HG02970 (cell line): Measurements from ENCODE around the gene SNAP25.

Experiments
- ATAC-seq: cut with Tn5 transposase; IDR thresholded peaks from one replicate; pipeline ENCODE4 v1.9.1; 2021; ENCODE audit warnings: mild to moderate bottlenecking, moderate library complexity, moderate number of reproducible peaks; ENCODE audit not compliant: unreplicated experiment, low FRiP score

SNAP25 gene

GRCh38 chr20:10218536-10219451 lies at the start of gene SNAP25:
Gene SNAP25 (plus strand): TSS chr20:10218830. CDS start chr20:10275492, 56,662 bp downstream.
- no peak for ATAC-seq

- ATAC-seq = no peak
These were observed 48.9 kb upstream of the SNAP25 start for GRCh38 chr20:10169752-10170151.

GRCh38 chr20:10170261-10170660 lies 48.4 kb upstream of the SNAP25 start:
- ATAC-seq = no peak

- no peak for ATAC-seq
These were observed 46.5 kb upstream of the SNAP25 start for GRCh38 chr20:10171864-10172751.

- no peak for ATAC-seq
These were observed 45.5 kb upstream of the SNAP25 start for GRCh38 chr20:10172998-10173655.

- no peak for ATAC-seq
These were observed 44.2 kb upstream of the SNAP25 start for GRCh38 chr20:10174400-10174799.

- ATAC-seq = no peak
These were observed 41.3 kb upstream of the SNAP25 start for GRCh38 chr20:10177326-10177725.

- no peak for ATAC-seq
These were observed 40.5 kb upstream of the SNAP25 start for GRCh38 chr20:10178091-10178490.

GRCh38 chr20:10178727-10179313 lies 39.8 kb upstream of the SNAP25 start:
- no peak for ATAC-seq

- ATAC-seq = no peak
These were observed 38.9 kb upstream of the SNAP25 start for GRCh38 chr20:10179574-10180298.

GRCh38 chr20:10180651-10181235 lies 37.9 kb upstream of the SNAP25 start:
- no peak for ATAC-seq

- no peak for ATAC-seq
These were observed 32.7 kb upstream of the SNAP25 start for GRCh38 chr20:10185741-10186558.

GRCh38 chr20:10190456-10190855 lies 28.2 kb upstream of the SNAP25 start:
- ATAC-seq = no peak

- ATAC-seq = no peak
These were observed 26.5 kb upstream of the SNAP25 start for GRCh38 chr20:10192171-10192570.

GRCh38 chr20:10194166-10194565 lies 24.5 kb upstream of the SNAP25 start:
- ATAC-seq = no peak

- ATAC-seq = no peak
These were observed 18.3 kb upstream of the SNAP25 start for GRCh38 chr20:10200330-10200729.

- ATAC-seq = no peak
These were observed 17.2 kb upstream of the SNAP25 start for GRCh38 chr20:10201321-10201870.

GRCh38 chr20:10209091-10209490 lies 9.5 kb upstream of the SNAP25 start:
- no peak for ATAC-seq
